ENCODE data around the gene TBX4.
"Not testable (repeated sequence)": the region's sequence is repeated elsewhere in the genome, so short reads cannot be mapped to it uniquely, and the experiment has no call there.

TBX4 gene

DNA sequence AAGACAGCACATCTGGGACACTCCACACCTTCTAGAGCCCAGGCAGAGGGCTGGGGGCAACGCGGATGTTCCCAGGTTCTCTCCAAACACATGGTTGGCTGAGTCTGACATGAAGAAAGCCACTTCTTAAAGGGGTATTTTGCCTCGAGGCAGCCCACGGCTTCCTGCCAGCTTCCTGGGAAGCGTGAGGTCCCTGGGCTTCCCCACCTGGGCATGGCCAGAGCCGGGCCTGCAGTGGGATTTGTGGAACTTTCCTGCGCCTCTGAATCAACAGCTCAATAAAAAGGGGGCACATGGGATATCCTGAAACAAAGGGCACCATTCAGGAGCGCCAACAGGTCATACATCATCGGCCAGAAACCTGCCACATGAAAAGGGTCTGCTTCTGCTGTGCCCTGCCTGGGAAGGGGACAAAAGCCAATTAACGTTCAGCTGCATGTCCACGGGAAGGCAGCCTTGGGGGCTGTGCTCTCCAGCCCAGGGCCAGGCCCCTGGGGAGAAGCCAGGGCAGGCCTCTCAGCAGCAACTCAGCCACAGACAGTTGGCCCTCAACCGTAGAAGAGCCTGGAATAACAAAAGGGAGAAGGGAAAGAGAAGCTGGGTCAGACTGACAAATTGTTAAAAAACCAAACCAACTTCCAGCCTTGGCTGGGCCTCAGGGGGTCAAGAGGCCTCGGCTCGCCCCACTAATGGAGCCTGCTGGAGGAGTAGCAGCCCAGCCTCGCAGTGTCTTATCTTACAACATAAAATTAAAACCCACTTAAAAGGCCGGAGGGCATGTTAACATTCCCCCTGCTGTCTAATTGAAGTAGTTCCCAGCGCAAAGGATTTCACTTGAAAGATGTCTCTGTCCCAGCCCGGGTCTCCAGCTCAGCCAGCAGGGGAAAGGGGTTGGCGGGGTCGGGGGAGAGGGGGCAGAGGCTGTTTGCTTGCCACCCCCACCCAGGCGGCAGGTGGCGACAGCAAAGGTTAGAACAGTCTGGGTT lies 34.2 kb downstream of the TBX4 start:
- no peak for DNase-seq

DNA sequence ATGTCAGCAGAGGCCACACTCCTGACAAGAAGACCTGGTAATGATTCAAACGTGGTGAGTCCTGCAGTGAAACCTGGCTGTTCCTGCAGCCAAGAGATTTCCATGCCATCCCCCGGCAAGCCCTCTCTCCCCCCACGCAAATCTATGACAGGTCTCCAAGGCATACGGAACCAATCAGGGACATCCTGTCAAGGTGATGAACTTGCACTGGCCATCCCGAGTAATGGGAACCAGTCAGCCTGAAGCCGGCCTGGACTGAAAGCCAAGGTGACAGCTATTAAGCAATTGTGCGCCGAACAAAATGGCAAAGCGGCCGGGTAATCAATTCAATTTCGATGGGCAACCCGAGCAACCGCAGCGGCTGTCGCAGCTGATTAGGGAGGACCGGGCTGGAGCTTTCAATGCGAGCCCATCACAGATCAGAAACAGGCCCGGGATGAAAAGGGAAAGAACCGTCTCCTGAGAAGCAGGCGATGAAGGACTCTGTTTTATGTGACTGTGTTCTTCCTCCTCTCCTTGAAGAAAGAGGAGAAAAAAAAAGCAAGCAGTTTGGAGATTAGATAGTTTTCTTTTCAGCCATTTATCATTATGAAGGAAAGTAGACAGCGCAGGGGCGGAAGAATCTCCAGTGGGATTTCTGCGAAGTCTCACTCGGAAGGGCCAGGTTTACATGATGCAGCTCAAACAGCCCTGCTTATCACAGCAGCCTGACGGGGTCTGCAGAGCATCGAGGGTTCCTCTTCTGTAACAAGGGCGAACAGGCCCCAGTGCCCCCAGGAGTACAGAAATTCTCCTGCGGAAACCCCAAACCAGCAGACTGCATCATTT lies 35.2 kb downstream of the TBX4 start:
- no peak for DNase-seq

DNA sequence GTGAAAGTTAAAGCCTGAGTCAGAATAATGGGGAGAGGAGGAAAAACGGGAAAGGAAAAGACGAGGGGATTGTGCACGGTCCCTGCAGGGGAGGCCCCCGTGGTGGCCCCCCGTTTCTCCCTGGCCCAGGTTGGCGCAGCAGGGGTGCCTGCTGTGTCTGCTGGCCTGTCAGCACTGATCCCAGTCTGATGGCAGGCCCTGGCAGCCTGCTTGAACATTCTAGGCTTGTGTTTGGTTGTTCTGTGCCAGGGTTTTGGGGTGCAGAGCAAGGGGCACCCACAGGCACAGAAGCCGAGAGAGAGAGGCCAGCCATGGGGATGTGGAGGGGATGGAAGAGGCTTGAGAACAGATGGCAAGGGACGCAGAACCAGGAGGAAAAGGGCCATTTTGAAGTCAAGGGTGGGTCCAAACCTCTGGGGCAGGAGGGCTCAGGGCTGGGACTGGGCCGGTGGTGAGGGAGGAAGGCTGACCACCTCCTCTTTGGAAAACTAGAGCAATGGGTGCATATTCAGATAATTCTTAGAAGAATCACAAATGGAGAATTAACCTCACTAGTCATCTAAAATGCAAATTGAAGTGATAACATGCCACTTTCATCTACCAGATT lies 35.9 kb downstream of the TBX4 start:
- DNase-seq, result no peak

DNA sequence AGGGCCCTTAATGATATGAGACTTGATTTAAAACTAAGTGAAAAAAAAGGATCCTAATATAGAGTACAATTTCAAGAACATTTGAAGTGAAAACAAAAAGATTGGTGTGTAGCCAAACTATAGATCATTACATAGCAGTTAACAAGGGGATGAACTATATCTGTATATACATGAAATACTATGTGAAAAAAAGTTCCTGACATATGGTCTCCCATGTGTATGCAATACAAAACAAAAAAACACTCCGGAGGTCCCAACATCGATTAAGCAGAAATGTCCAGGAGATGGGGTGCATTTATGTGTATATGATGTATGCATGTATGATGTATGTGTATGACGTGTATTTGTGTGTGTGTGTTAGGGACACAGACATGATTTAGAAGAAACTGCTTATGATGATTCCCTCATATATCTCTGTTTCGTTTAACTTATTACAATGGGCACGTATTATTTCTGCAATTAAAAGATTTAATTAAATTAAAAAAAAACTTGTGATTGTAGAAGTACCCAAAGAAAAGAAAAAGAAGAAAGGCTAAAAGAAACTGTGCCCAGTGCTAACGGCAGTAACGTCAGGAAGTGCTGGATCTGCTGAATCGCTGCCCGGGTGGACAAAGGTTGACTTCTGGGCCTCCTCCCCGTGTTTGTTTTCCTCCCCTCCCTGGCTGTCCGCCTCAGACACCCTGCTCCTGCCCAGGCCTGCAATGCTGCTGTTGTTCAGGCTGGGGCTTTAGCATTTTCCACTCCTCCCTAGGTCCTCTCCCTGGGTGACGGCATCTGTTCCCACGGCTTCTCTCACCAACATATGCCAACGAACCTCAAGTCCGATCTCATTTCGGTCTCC lies 36.9 kb downstream of the TBX4 start:
- DNase-seq, result no peak

DNA sequence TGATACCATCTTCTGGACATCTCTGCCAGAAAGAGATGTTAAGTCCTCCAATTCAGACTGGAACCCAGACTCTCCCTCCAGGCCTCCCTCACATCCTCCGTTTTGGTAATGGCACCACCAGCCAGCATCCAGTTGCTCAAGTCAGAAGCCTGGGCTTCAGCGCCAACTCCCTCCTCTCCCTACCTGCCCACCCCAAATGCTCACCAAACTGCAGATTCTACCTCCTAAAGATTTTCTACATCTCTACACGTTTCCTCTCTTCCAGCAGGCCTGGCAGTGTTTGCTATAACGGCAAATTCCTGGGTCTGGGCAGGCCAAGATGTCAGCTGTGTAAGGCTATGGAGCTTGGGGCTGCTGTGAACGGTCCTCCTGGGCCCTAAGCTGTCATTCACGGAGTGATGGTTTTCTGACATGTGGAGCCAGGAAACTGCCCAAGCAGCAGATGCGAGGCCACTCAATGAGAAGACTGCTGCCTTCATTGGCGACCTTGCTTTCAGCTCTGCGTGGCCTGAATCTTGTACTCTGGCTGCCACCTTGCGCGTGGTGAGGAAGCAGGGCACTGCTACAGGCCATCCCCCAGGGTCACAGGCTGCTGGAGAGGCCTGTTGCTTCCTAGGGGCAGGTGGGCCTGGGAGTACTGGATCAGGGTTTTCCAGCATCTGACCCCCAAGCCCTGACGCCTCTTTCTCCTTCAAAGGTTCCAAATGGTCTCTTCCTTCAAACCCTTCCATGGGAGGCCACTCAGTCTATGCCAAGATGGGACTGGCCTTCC lies 37.7 kb downstream of the TBX4 start:
- DNase-seq, result no peak

DNA sequence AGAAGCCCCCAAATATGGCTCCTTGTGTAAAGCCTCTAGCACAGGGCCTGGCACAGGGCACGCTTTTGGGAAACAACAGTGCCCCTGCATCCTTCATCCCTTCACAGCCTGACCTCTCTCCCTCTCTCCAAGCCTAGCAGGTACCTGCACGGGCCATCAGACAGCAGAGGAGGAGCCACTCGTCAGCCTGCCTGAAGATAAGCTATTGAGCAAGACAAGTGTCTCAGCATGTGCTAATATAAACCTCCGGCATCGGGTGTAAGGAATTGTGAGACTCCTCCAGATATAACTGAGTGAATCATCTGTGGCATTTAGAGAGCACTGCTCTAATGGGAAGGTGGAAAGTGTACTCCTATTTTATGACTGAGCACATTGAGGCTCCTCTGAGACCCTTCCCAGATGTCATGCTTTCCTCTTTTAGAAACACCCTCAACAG lies 38.3 kb downstream of the TBX4 start:
- DNase-seq, result no peak

DNA sequence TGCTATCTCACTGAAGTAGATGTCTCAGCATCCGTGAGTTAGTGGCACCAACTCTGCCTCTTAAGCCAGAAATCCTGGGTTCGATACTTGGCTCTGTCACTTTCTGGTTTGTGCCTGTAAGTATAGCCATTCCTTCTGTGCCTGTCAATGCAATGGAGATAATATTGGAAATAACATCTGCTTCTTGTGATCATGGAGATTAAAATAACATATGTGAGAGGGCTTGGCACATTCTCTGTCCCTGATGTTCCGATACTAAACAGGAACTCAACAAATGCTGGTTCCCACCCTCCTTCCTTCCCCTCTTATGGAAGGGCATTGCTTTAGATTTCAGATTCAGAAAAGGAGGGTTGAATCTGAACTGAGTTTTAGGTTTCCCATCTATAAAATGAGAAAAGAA lies 39.8 kb downstream of the TBX4 start:
- DNase-seq, result no peak

DNA sequence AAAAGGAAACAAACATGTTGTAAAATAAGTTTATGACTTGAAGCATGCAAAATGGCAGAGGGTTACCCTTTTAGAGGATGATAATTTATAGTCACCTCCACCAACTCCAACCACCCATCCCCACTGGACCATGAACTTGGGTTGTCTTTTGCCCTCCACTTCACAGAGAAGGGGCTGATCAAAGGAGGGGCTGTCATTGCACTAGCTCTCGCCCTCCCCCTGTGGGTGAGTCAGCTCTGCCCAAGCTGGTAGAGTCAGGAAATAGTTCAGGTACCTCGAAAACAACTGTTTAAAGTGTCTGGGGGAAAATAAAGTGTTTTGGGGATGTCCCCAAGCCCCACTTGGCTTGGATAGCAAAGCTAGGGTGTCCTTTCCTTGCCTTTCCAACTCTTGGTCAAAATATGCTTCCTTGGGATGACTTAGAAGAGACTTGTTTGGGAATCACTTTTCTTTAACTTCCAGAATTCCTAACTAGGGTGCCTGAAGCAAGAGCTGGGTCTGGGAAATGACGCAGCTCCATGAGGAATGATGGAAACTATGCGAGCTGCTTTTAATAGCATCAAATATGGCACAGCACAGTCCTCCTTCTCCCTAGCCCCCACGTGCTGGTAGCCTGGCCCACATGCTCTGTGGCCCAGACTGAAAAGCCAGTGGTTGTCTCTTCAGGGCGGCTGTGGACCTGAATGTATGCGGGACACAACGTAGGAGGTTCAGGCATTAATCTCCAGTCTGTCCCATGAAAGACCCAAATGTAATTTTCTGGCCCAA lies 40.7 kb downstream of the TBX4 start:
- DNase-seq, result no peak

DNA sequence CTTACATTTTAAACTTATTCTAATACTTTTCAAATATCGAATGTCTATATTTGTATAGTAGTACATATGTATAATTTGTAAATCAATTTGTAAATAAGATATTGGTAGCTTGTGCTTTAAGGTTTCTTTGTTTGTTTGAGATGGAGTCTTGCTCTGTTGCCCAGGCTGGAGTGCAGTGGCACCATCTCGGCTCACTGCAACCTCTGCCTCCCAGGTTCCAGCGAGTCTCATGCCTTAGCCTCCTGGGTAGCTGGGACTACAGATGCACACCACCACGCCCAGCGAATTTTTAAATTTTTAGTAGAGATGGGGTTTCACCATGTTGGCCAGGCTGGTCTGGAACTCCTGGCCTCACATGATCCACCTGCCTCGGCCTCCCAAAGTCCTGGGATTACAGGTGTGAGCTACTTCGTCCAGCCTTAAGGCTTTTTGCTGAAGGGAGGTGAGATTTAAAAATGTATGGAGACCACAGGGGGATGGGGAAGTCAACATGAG lies 41.7 kb downstream of the TBX4 start:
- DNase-seq, result not testable (repeated sequence)

DNA sequence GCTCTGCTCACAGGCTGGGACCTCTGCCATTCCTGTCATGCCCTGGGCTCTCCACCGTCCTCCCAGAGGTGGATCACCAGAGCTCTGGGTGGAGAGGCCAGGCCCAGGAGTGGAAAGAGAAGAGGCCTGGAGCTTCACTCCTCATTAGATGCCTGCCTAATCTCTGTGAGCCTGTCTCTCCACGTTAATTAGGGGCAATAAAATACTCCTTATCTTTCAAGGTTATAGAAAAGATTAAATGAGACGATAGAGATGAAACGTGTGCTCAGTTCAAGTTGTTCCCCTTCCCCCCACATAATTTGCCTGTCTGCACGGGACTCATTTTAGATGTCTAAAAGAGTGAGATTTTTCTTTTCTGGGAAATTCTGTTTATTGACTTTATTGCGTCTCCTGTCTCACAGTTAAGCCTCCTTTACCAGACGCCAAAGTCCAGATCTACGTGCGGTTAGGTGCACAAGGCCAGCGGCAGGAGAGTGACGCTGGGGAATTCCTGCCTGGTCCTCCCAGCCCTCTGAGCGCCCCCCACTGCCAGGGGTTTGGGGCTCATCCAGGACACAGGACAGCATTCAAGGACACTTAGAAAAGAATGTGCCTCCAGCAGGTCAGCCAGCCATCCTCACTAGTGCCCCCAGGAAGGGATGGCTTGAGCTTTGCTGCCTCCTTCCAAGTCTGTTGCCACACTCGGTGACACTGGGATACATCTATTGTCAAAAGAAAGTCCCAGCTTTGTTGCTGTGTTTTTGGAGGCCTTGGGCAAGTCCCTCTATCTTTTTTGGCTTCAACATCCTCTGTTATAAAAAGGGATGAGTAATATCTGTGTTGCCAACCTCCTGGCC lies 42.3 kb downstream of the TBX4 start:
- no peak for DNase-seq

DNA sequence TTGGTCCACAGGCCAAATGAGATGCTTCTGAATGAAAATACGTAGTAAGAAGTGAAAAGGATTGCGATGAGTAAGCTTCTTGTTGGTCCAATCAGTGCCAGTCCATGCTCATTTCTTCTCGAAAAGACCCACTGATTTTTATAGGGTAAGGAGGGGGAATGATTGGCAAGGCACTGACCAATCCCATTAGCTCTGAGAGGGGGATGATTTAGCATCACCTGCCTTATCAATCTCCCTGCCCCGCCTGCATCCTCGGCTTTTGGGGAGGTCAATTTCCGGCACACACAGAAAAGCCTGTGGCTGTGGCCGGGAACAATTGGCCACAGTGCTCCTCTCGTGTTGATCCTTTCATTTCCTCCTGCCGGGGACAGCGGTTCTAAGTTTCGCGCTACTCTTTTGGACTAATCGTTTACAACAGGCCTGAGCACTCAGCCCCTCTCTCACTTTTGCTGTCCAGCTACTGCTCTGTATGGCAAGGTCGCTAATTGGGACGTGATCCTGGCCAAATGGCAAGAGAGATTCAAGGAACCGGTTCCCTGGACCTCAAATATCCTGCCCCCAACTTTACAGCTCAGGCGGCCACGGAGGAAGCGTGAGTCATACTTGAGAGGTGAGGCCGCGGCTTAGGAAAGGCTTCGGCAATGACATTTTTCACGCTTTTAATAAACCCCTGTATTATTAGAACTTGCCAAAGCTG lies 43.1 kb downstream of the TBX4 start:
- peak in 1 of 5 experiments; percentile 36 for DNase-seq

DNA sequence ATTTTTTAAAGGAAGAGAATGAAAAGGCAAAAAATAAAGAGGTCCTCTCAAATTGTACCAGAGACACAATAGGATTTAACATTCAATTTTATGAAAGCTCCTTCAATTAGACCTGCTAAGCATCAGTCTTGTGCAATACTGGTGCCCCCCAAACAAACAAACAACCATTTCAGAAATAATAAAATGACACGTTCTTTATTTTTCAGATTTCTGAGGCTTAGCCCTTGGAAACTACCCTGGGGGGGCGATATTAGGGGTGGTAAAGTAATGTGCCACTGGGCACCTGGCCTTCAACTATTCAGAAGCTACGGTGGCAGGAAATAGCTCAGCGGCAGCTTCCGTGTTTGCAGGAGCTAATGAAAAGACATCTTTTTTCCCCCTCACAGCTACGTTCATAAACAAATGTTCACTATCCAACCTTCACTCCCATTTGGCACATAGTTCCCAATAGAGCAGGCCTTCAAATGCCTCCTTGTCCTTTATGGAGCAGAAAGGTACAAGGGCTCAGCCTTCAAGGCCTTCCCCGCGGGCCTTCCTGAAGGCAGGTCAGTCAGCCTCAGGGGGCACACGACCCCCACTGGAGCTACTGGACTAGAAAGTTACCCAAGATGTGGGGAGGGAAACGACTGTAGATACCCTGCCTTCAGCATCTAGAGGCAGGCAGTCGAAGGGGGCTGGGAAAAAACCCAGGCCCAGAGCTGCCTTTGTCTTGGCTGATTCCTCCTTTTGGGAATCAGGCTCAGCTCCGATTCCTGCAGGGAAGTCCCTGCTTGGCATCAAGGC lies 44.1 kb downstream of the TBX4 start:
- DNase-seq, result no peak

DNA sequence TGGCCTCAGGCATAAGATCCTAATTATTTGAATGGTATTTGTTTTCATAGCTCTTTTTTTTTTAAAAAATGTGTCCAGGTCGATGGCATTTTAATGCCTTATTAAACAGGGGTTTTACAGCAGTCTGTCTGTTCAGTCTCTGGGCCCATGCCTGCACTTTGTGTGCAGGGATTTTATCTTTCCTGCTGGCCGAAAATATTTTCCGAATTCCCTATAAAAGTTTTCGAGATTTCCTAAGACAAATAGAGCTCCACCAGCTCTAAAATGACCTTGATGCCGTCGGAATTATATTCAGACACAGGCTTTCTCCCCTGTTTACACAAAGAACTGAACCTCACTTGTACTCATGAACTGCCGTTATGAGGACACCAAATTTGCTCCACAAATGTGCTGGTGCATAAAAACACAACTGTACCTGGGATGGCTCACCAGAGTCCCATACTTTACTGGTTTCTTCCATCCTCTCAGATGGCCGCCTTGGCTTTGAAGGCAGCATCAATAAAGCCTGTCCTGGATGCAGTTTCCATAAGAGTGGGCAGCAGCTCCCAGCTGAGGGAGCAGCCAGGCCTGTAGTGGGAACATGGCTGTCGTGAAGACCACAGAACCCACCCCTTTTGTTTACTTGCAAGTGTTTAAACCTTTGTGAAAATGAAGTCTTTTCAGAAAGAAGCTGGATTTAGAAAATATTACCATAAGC lies 44.9 kb downstream of the TBX4 start:
- no peak for DNase-seq

DNA sequence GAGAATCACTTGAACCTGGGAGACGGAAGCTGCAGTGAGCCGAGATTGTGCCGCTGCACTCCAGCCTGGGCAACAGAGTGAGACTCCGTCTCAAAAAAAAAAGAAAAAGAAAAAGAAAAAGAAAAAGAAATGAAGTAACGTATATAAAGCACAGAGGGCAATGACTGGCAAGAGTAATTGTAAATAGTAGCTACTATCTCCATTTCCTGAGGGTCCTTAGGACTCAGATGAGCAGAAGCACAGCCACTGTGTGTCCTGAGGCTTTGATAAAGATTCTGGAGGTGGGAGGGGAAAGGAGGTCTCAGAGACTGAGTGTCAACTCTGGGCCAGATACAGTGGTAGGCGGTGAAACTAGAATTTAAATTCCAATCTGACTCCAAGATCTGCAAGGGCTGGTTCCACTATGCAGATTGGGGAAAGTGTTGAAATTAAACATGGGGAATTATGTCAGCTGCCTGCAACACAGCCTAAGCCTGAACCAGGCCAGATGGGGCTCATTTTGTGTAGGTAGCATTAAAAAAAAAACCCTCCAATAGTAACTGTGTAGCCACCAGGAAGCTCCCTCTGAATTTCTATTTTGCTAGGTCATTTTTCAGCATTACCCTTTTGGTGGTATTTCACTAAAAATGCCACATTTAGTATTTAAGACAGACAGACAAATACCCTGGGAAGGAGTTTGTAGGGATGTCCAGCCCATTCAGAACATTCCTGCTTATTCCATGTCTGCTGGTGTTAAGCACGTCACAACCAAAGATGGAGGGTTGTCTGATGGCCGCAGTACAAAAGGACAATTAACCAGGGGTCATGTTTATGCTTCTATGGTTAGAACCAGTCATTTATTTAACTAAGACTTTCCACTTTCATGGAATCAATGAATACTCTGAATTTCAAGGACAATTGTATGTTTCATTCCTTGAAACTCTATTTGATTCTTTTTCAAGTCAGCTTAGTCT lies 46.1 kb downstream of the TBX4 start:
- DNase-seq, result no peak

DNA sequence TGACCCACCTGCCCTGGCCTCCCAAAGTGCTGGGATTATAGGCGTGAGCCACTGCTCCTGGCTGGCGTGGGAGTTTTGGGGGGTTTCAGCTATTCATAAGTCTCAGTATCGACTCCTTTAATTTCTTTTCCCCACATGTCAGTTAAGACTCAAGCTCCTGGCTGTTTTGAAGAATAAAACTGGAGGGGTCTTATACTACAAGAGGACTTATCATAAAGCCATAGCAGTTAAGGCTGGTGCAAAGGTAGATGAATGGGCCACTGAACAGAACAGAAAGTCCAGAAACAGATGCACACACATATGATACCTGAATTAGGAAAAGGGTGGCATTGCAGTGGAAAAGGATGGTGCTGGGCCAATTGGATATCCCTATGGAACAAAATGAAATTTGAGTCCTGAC lies 47.4 kb downstream of the TBX4 start:
- DNase-seq, result no peak

DNA sequence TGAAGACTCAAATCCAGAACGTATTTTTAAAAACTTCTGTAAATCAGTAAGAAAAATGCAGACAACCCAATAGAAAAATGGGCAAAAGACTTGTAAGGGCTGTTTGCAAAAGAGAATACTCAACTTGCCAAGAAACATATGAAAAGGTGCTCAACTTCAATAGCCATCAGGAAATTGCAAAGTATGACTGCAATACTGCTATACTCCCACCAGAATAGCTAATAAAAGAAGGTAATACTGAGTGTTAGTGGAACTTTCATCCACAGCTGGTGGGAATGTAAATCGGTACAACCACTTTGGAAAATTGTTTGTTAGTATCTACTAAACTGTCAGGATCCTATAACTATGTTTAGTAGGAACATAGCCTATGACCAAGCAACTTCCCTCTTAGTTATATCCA lies 48.1 kb downstream of the TBX4 start:
- DNase-seq, result no peak

Measured in T-helper 2 cell (primary cell).